MCF 10A (cell line): ENCODE results near the gene BACH2. TPM values are rescaled to one million over a fixed set of nuclear protein-coding genes. Genes with fewer than 3 reads are reported as not detected.

Experiments
- BruUV-seq: library from RNA; stranded (reverse); fragments of 400-500 nt; replicated peaks from 2 replicates; lab custom pipeline; 2021; lab: Mats Ljungman, UMichigan
- CTCF ChIA-PET: fragments of 300-600 bp; sonication (Branson Sonifier 250); formaldehyde crosslinking; extraction: SDS; loops from one replicate; lab custom pipeline; 2021; ENCODE audit warnings: antibody characterized with exemption, inconsistent platforms; lab: Yijun Ruan, JAX
- POLR2A ChIA-PET: fragments of 300-600, 350-650 bp; sonication (Branson Sonifier 250); formaldehyde crosslinking; extraction: SDS; loops from one replicate; lab custom pipeline; 2020; ENCODE audit warnings: antibody characterized with exemption, inconsistent platforms; lab: Yijun Ruan, JAX
- DNase-seq: peaks from one replicate; pipeline ENCODE4 v3.0.0-alpha.2; 2018; ENCODE audit not compliant: unreplicated experiment
- H3K27ac Mint-ChIP-seq: one replicate; pipeline ENCODE4 v1.8.0; 2022; ENCODE audit warnings: mild to moderate bottlenecking, low read depth, mixed read lengths; ENCODE audit not compliant: unreplicated experiment
- H3K27me3 Mint-ChIP-seq: one replicate; pipeline ENCODE4 v1.8.0; 2022; ENCODE audit warnings: mixed read lengths; ENCODE audit not compliant: insufficient read depth, unreplicated experiment
- H3K36me3 Mint-ChIP-seq: one replicate; pipeline ENCODE4 v1.8.0; 2022; ENCODE audit warnings: mild to moderate bottlenecking, moderate library complexity, mixed read lengths; ENCODE audit not compliant: insufficient read depth, unreplicated experiment
- H3K4me1 Mint-ChIP-seq: one replicate; pipeline ENCODE4 v1.8.0; 2022; ENCODE audit warnings: mixed read lengths; ENCODE audit not compliant: insufficient read depth, unreplicated experiment
- H3K4me3 Mint-ChIP-seq: one replicate; pipeline ENCODE4 v1.8.0; 2022; ENCODE audit warnings: mild to moderate bottlenecking, moderate library complexity, mixed read lengths; ENCODE audit not compliant: unreplicated experiment
- H3K9me3 Mint-ChIP-seq: one replicate; pipeline ENCODE4 v1.8.0; 2022; ENCODE audit warnings: mixed read lengths; ENCODE audit not compliant: unreplicated experiment
- CTCF ChIP-seq: fragments of 200-600 bp; IDR thresholded peaks from one replicate; pipeline ENCODE4 v1.8.0; 2022; ENCODE audit warnings: antibody characterized with exemption, mild to moderate bottlenecking; ENCODE audit not compliant: unreplicated experiment
- intact Hi-C: fragments of 100-400 bp; cut with micrococcal nuclease; formaldehyde crosslinking; loops from 2 replicates; pipeline ENCODE4 v1.14.1; 2022
- total RNA-seq: library from RNA; stranded (reverse); gene quantifications from 2 replicates; pipeline ENCODE4 v1.2.3, GENCODE V29; 2022

The BACH2 gene
- total RNA-seq, 1 experiment from 2014 or later = 9.9 TPM

GRCh38 chr6:89997456-89998445, 298.9 kb downstream of the BACH2 start:
- DNase-seq = no peak
- Mint-ChIP-seq H3K27ac (no peak overlapping the region), H3K4me3 (no peak overlapping the region), H3K27me3 (no peaks in the 10 kb centered on the region), H3K4me1 (peaks cover 13% of the 10 kb centered on the region), H3K9me3 (no peaks in the 10 kb centered on the region), H3K36me3 (peaks cover 9% of the 10 kb centered on the region)
- POLR2A ChIA-PET = interaction anchor here (0.6 to 3.1 kb wide), 4 partner anchors 45 to 221 kb away, joined by 3 to 21 read pairs (median 3); no protein-coding TSS in a partner anchor
- CTCF ChIA-PET = interaction anchor here (0.6 to 3.0 kb wide), 7 partner anchors 27 to 481 kb away, joined by 3 to 16 read pairs (median 4); no protein-coding TSS in a partner anchor
- TF ChIP-seq CTCF = no peak
- intact Hi-C loops = no loop called here
- BruUV-seq = no TSS peak

GRCh38 chr6:89993411-89993810, 303.2 kb downstream of the BACH2 start:
- intact Hi-C loops = no loop called here
- H3K36me3 Mint-ChIP-seq = peaks cover 9% of the 10 kb centered on the region
- H3K4me1 Mint-ChIP-seq = peaks cover 13% of the 10 kb centered on the region
- BruUV-seq = no TSS peak
- no peaks in the 10 kb centered on the region for H3K9me3 Mint-ChIP-seq
- H3K4me3 Mint-ChIP-seq = no peak overlapping the region
- H3K27ac Mint-ChIP-seq = no peak overlapping the region
- no peaks in the 10 kb centered on the region for H3K27me3 Mint-ChIP-seq
- POLR2A ChIA-PET = interaction anchor here (0.7 kb wide), 1 partner anchor 122 kb away, joined by 3 read pairs; no protein-coding TSS in a partner anchor
- CTCF ChIA-PET = no interaction called here
- DNase-seq = no peak
- TF ChIP-seq CTCF = no peak

GRCh38 chr6:89992818-89993217, 303.8 kb downstream of the BACH2 start:
- H3K27ac Mint-ChIP-seq = no peak overlapping the region
- no peak for TF ChIP-seq CTCF
- no TSS peak for BruUV-seq
- ChIA-PET POLR2A (interaction anchor here (0.7 kb wide), 1 partner anchor 122 kb away, joined by 3 read pairs; no protein-coding TSS in a partner anchor), CTCF (no interaction called here)
- intact Hi-C loops = no loop called here
- H3K4me1 Mint-ChIP-seq = peaks cover 8% of the 10 kb centered on the region
- peaks cover 9% of the 10 kb centered on the region for H3K36me3 Mint-ChIP-seq
- no peak for DNase-seq
- H3K4me3 Mint-ChIP-seq = no peak overlapping the region
- H3K9me3 Mint-ChIP-seq = no peaks in the 10 kb centered on the region
- no peaks in the 10 kb centered on the region for H3K27me3 Mint-ChIP-seq

- CTCF ChIA-PET = interaction anchor here (0.6 to 1.4 kb wide), 4 partner anchors 20 to 672 kb away, joined by 3 to 4 read pairs (median 3); no protein-coding TSS in a partner anchor
- no peaks in the 10 kb centered on the region for H3K36me3 Mint-ChIP-seq
- H3K27me3 Mint-ChIP-seq = no peaks in the 10 kb centered on the region
- no peak for DNase-seq
- no peak overlapping the region for H3K27ac Mint-ChIP-seq
- no peaks in the 10 kb centered on the region for H3K9me3 Mint-ChIP-seq
- intact Hi-C loops = no loop called here
- H3K4me3 Mint-ChIP-seq = no peak overlapping the region
- no peak for TF ChIP-seq CTCF
- POLR2A ChIA-PET = interaction anchor here (1.1 kb wide), 1 partner anchor 11 kb away, joined by 7 read pairs; no protein-coding TSS in a partner anchor
- H3K4me1 Mint-ChIP-seq = peaks cover 13% of the 10 kb centered on the region
- BruUV-seq = no TSS peak
These were observed 306.9 kb downstream of the BACH2 start for GRCh38 chr6:89989742-89990141.
